ENCODE measurements around the gene OSBPL8. TPM values are rescaled to one million over a fixed set of nuclear protein-coding genes. Genes with fewer than 3 reads are reported as not detected.

The OSBPL8 gene
- total RNA-seq, 1 donor from 2014 or later, result 77.5 TPM

DNA sequence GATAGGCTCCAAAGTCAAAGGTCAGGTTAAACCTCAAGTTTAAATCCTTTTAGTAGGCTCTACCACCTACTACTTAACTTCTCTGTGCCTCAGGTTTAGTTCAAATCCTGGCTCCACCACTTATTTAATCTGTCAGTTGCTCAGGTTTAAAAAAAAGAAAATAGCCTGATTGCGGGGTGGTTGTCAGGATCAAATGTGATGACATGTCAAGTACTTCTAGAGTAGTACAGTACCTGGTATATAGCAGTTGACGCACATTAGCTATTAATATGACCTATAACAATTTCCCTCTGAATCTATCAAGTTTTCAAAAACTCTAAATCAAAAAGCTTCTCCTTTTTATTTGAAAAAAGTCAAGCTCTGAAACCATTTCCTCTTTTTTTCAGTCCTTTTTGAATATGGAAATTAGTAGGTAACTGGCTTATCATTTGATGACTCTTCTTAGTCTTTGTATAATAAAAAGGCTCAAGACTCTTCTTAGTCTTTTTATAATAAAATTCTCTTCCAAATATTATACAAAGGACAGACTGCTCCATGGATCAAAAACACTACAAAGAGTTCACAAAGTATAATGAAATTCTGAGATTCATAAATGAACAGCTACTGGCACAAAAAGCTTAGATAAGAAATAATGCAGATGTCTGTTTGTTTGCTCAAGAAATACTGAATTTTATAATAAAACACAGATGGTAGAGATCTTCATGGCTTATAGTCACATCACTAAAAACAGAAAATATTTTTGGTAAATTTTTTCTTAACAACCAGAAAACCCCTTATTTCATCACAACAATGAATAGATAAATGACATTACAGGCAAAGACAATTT, 5.0 kb downstream of the OSBPL8 start:
- TF ChIP-seq, protein P1, sequence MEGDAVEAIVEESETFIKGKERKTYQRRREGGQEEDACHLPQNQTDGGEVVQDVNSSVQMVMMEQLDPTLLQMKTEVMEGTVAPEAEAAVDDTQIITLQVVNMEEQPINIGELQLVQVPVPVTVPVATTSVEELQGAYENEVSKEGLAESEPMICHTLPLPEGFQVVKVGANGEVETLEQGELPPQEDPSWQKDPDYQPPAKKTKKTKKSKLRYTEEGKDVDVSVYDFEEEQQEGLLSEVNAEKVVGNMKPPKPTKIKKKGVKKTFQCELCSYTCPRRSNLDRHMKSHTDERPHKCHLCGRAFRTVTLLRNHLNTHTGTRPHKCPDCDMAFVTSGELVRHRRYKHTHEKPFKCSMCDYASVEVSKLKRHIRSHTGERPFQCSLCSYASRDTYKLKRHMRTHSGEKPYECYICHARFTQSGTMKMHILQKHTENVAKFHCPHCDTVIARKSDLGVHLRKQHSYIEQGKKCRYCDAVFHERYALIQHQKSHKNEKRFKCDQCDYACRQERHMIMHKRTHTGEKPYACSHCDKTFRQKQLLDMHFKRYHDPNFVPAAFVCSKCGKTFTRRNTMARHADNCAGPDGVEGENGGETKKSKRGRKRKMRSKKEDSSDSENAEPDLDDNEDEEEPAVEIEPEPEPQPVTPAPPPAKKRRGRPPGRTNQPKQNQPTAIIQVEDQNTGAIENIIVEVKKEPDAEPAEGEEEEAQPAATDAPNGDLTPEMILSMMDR (IDR thresholded peaks at IDR 0.05; ENCODE audit: insufficient read depth, low read length, poor library complexity, severe bottlenecking), result no peak
- Histone ChIP-seq H3K36me3 (ENCODE audit: control insufficient read depth, insufficient read depth, low read length) (no peaks in the 10 kb centered on the region), H3K4me3 (ENCODE audit: low read depth, low read length) (no peak overlapping the region), H3K27me3 (ENCODE audit: control insufficient read depth, insufficient read depth, low read length) (no peaks in the 10 kb centered on the region)
- no peak for DNase-seq (ENCODE audit: low read depth)

DNA sequence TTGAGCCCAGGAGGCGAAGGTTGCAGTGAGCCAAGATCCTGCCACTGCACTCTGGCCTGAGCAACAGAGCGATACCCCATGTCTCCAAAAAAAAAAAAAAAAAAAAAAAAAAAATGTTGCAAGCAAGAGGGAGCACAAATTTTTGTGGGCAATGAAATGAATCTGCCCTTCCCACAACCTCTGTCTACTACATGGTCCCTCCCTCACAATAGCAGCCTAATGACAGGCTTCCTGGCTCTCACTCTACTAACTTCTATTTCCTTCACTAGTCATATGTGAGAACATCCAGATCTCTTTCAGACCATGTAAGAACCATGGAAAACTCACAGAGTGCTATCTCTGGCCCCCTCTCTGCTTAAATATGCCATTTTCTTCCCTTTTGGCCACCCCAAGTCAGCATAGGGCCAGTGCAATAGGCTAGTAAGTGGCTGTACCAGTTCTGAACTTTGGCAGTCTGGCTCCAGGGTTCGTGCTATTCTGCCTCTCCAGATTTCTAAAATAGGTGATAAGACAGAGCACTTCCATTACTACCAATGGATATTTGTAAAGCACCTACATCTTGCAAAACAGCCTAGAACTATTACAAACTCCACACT, 7.1 kb downstream of the OSBPL8 start:
- no peak overlapping the region for H3K4me3 ChIP-seq (ENCODE audit: low read depth, low read length)
- TF ChIP-seq, protein P1 (IDR thresholded peaks at IDR 0.05; ENCODE audit: insufficient read depth, low read length, poor library complexity, severe bottlenecking), result no peak
- no peaks in the 10 kb centered on the region for H3K36me3 ChIP-seq (ENCODE audit: control insufficient read depth, insufficient read depth, low read length)
- H3K27me3 ChIP-seq (ENCODE audit: control insufficient read depth, insufficient read depth, low read length), result no peaks in the 10 kb centered on the region
- no peak for DNase-seq (ENCODE audit: low read depth)

DNA sequence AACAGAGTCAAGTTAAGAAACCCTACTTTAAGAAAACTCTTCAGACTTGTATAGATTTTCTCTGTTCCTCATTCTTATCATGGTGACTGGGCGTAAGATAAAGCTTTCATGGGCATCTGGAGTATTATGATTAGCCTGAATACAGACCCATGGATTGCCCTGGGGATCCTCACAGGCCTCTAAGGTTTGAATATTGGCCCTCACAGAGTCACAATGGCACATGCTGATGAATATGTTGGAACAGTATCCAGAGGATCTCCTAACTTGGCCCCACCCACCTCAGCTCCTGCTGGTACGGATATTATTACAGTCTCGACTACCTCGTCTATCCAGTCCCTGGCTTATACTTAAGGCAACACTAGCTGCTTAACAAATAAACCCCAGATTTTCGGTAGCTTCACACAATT, 8.1 kb downstream of the OSBPL8 start:
- Histone ChIP-seq H3K27me3 (ENCODE audit: control insufficient read depth, insufficient read depth, low read length) (no peaks in the 10 kb centered on the region), H3K4me3 (ENCODE audit: low read depth, low read length) (no peak overlapping the region), H3K36me3 (ENCODE audit: control insufficient read depth, insufficient read depth, low read length) (no peaks in the 10 kb centered on the region)
- TF ChIP-seq, protein P1 (IDR thresholded peaks at IDR 0.05; ENCODE audit: insufficient read depth, low read length, poor library complexity, severe bottlenecking), result no peak
- no peak for DNase-seq (ENCODE audit: low read depth)

DNA sequence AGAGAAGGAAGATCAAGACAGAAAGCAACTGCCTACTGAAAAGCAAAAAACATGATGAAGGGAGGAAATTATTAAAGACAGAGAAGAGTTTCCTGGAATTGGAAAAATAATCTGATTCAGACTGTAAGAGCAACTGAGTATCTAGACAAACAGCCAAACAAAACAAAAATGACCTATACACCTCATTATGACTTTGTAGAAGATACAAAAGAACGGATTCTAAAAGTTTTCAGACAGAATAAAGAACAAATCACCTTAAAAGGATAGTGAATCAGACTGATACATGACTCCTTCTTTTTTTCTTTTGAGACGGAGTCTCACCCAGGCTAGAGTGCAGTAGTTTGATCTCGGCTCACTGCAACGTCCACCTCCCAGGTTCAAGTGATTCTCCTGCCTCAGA, 10.4 kb downstream of the OSBPL8 start:
- TF ChIP-seq, protein P1 (IDR thresholded peaks at IDR 0.05; ENCODE audit: insufficient read depth, low read length, poor library complexity, severe bottlenecking), result no peak
- no peaks in the 10 kb centered on the region for H3K27me3 ChIP-seq (ENCODE audit: control insufficient read depth, insufficient read depth, low read length)
- H3K4me3 ChIP-seq (ENCODE audit: low read depth, low read length), result no peak overlapping the region
- DNase-seq (ENCODE audit: low read depth), result no peak
- no peaks in the 10 kb centered on the region for H3K36me3 ChIP-seq (ENCODE audit: control insufficient read depth, insufficient read depth, low read length)

DNA sequence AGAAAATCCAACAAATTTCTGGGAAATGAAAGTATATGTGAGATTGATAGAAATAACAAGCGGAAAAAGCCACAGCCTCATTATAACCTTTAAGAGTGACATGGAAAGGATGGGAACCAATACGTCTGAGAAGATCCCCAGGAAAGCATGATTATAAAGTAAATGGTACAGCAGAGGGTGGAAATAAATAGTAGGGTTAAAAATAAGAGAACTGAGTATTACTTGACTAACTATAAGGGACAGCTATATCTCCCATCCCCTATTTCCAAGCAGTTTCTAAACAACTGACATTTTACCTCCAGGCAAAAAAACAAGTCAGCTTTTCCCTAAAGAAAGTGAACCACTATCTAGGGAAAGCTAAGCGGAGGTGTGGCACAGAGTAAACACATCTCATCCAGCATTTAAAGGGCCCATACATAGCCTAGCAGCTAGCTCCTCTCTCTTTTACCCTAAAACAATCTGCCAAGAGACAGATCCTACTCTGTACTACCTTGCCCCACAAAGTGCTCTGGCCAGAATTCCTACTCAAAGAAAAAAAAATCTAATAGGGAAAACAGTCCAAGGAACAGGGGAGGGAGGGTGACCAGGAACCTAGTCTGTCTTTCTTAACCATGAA, 11.2 kb downstream of the OSBPL8 start:
- no peak for DNase-seq (ENCODE audit: low read depth)
- no peaks in the 10 kb centered on the region for H3K27me3 ChIP-seq (ENCODE audit: control insufficient read depth, insufficient read depth, low read length)
- no peaks in the 10 kb centered on the region for H3K36me3 ChIP-seq (ENCODE audit: control insufficient read depth, insufficient read depth, low read length)
- TF ChIP-seq, protein P1 (IDR thresholded peaks at IDR 0.05; ENCODE audit: insufficient read depth, low read length, poor library complexity, severe bottlenecking), result no peak
- H3K4me3 ChIP-seq (ENCODE audit: low read depth, low read length), result no peak overlapping the region

Measured in kidney epithelial cell (primary cell).